NOMO-1 (cell line): ENCODE measurements around the gene SNRNP48.

Source experiments
- DNase-seq, 2 experiments: peaks; one replicate each; lab custom pipeline; 2025; ENCODE audit not compliant: unreplicated experiment in 2 of 2; lab: John Stamatoyannopoulos, UW

The SNRNP48 gene

GRCh38 chr6:7559196-7559595, 30.8 kb upstream of the SNRNP48 start:
- no peak for DNase-seq

GRCh38 chr6:7559651-7560385, 30.2 kb upstream of the SNRNP48 start:
- DNase-seq: no peak

DNA sequence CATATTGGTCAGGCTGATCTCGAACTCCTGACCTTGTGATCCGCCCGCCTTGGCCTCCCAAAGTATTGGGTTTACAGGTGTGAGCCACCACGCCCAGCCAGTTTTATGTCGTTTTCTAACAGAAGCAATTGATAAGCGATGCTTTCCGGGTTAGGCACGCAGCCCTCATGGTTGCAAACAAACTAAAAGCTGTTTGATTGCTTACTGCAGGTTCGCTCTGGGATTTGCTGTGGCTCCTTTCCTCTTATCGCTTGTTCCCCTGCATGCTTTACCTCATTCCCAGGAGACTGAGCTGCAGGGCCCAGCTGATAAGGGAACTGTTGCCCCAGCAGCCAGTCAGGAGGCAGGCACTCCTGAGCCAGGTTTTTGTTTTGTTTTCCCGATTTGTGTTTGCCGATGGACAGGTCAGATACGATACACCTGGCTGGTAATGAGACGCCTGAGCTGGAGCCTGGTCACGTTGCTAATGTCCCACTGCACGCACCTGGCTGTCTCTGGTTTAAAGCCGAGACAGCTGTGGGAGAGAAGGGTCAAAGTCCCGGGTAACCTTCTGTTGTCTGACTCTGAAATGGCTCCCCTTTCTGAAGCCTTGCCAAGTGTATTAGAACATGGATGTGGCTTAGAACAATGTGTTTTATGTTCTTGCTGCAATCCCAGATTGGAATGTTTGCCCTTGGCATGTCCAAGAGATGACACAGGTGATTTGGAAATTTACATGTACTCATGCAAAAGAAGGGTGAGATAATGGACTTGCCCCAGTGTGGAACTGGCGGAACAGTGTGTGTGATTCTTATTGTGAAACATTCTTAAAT, 28.6 kb upstream of the SNRNP48 start:
- DNase-seq: no peak

DNA sequence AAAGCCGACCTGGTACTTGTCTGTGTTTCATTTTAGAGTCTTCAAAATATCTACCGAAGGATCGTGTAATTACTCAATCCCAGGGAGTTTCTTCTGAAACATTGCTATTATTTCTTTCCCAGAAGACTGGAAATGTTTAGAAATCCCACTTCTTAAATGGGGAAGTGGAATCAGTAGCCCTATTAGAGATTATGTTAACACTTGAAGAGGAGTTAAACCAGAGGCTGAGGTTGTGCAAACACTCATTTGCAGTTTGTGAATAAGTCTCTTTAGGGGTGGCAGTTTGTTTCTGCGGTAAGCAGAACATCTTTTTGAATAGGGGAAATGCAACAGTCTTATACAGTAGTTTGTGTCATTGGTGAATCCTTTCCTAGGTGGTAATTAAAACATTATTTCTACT, 27.2 kb upstream of the SNRNP48 start:
- DNase-seq: peak; percentile 78 to 87

- no peak for DNase-seq
These were observed 23.9 kb upstream of the SNRNP48 start for GRCh38 chr6:7566107-7566506.

- DNase-seq: no peak
These were observed 23.3 kb upstream of the SNRNP48 start for GRCh38 chr6:7566617-7567173.

DNA sequence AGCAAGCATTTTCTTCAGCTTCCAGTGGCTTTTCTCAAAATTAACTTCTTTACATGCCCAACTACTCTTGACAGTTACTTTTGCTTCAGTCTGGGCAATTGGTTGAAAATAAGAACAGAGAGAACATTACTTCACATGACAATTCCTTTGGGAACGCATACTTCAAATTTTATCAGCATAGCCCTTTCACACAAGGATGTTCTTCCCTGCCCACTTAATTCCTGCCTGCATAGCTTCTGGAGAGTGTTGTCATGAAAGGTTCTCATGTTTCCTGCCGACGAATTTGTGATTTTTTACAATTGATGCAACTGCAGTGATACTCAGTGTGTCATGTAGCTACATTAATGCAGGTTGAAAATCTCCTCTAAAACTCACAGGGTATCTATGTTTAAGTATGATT, 22.0 kb upstream of the SNRNP48 start:
- no peak for DNase-seq

- DNase-seq: no peak
These were observed 20.9 kb upstream of the SNRNP48 start for GRCh38 chr6:7569082-7569481.

DNA sequence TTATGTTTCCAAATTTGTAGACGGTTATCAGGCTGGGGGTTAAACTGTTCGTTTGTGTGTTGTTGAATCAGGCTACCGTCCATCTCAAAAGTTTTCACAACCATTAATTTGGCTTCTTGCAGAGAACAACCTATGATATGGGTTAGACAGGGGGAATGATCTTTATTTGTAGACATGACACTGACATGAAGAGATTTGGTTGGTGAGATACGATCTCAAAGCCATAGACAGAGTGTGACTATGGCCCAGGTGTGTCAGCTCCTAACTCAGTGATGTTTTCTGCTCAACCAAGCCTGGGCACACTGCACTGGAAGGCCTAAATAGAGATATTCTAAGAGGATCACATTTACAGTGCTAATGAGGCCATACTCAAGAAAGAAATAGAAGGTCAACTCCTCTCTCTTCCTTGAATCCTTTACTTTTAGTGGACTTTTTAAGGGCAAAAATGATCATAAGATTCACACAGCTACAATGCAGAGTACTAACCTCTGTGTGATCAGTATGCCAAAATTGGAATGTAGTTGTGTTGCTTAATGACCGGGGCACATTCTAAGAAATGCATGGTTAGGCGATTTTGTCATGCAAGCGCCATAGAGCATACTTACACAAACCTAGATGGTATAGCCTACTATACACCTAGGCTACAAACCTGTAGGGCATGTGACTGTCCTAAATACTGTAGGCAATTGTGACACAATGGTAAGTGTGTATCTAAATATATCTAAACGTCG, 17.6 kb upstream of the SNRNP48 start:
- no peak for DNase-seq

DNA sequence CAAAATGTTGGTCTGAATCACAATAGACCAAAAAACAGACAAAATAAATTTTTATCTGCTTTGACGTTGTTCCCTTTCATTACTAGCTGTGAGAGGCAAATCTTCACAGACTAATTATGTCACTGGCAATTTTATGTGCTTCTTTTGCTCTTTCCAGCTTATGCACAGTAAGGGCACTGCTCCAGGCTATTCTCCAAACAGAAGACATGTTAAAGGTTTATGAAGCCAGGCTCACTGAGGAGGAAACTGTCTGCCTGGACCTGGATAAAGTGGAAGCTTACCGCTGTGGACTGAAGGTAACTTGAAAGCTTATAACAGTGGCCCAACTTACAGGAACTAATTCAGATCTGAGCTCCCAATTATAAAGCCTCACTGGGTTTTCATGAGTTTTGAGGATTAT, 15.5 kb upstream of the SNRNP48 start:
- no peak for DNase-seq

DNA sequence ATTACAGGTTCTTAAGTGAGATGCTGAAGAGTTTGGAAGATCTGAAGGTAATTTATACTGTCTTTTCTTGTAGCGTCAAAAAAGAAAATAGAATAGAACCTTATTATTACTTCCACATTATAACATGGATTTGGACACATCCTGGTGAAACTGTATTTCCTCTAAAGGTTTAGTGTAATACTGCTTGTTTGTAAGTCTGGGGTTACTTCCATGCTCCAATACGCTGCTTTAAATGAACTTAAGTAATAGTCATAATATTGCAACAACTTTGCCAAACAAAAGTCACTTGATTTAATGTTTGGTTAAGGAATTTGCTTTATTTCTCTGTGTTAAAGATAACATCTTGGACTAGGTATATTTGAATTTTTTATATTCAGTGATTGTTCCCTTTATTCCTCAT, 11.5 kb upstream of the SNRNP48 start:
- DNase-seq: no peak

GRCh38 chr6:7578931-7579330, 11.1 kb upstream of the SNRNP48 start:
- DNase-seq: no peak

GRCh38 chr6:7579851-7580250, 10.1 kb upstream of the SNRNP48 start:
- no peak for DNase-seq

- DNase-seq: no peak
These were observed 9.5 kb upstream of the SNRNP48 start for GRCh38 chr6:7580537-7580926.

DNA sequence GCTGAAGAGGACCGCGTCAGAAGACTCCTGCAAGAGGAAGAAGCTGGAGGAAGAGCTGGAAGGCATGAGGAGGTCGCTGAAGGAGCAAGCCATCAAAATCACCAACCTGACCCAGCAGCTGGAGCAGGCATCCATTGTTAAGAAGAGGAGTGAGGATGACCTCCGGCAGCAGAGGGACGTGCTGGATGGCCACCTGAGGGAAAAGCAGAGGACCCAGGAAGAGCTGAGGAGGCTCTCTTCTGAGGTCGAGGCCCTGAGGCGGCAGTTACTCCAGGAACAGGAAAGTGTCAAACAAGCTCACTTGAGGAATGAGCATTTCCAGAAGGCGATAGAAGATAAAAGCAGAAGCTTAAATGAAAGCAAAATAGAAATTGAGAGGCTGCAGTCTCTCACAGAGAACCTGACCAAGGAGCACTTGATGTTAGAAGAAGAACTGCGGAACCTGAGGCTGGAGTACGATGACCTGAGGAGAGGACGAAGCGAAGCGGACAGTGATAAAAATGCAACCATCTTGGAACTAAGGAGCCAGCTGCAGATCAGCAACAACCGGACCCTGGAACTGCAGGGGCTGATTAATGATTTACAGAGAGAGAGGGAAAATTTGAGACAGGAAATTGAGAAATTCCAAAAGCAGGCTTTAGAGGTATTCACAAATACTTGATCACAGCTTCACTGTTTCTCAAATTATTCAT, 8.9 kb upstream of the SNRNP48 start:
- DNase-seq: no peak

- no peak for DNase-seq
These were observed 4.6 kb upstream of the SNRNP48 start for GRCh38 chr6:7585287-7585930.

DNA sequence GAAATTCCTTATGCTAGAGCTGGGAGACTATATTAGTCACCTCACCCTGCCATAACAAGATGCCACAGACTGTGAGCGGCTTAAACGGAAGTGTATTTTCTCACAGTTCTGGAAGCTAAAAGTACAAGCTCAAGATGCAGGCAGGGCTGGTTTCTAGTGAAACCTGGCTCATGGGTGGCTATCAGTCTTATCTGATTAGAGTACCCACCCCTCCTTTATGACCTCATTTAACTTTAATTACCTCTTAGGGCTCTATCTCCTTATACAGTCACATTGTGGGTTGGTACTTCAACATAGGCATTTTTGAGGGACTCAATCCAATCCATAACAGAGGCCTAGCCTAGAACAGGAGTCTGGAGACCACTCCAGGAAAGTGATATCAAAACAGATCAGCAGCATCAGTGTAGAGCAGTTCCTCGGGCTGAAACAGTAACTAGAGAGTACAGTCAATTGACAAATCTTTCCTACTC, 2.3 kb upstream of the SNRNP48 start:
- no peak for DNase-seq

- peak; percentile 19 to 61 for DNase-seq
These were observed 1.5 kb upstream of the SNRNP48 start for GRCh38 chr6:7588506-7588905.

GRCh38 chr6:7589221-7589620, 777 bp upstream of the SNRNP48 start:
- DNase-seq: peak in 1 of 2 experiments; percentile 23

DNA sequence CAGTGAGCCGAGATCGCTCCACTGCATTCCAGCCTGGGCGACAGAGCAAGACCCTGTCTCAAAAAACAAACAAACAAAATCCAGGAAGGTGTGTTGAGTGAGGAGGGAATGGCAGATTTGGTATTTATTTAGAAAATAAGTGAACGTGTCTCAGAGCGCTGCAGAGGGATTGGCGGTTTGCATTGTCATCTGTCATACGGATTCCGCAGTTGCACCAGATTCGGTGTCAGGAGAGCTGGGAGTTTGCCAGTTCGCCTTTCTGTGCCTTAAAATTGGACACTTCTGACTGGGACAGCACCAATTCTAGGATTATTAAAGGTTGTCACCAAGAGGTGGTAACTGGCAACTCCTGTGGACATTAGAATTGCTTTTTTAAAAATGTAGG, 912 bp downstream of the SNRNP48 start:
- peak; percentile 7 to 28 for DNase-seq
